Left renal pelvis (tissue), 4 donors: ENCODE results near the gene PRKACG. TPM values are rescaled to one million over a fixed set of nuclear protein-coding genes. Genes with fewer than 3 reads are reported as not detected.
"Not testable (repeated sequence)": the region's sequence is repeated elsewhere in the genome, so short reads cannot be mapped to it uniquely, and the experiment has no call there.

Experiments used
- DNase-seq, 4 donors: peaks; one replicate each; pipeline ENCODE4 v3.0.0-alpha.2; 2013; ENCODE audit warnings: low read depth in 4 of 4, low spot score in 3 of 4
- polyA plus RNA-seq, 4 donors: library from polyadenylated mRNA; unstranded; fragments of 120-200 nt; gene quantifications; one replicate each; pipeline ENCODE4 v1.2.1, GENCODE V29; 2013; ENCODE audit not compliant: insufficient read length in 4 of 4

The PRKACG gene
- not detected for polyA plus RNA-seq

- DNase-seq = no peak
These were observed at the start of gene PRKACG for GRCh38 chr9:69014013-69014412. Gene PRKACG (minus strand): TSS chr9:69014113. CDS start chr9:69014092, 21 bp downstream.

- no peak for DNase-seq
These were observed 48.3 kb upstream of the PRKACG start for GRCh38 chr9:69062195-69062594.

GRCh38 chr9:69060766-69061165, 46.9 kb upstream of the PRKACG start:
- DNase-seq = no peak

- DNase-seq = no peak
These were observed 44.2 kb upstream of the PRKACG start for GRCh38 chr9:69058101-69058500.

- DNase-seq = no peak
These were observed 42.4 kb upstream of the PRKACG start for GRCh38 chr9:69056191-69056815.

- DNase-seq = no peak
These were observed 41.1 kb upstream of the PRKACG start for GRCh38 chr9:69054989-69055388.

GRCh38 chr9:69050936-69051335, 37.0 kb upstream of the PRKACG start:
- not testable (repeated sequence) for DNase-seq

- no peak for DNase-seq
These were observed 35.2 kb upstream of the PRKACG start for GRCh38 chr9:69049094-69049493.

- DNase-seq = no peak
These were observed 33.5 kb upstream of the PRKACG start for GRCh38 chr9:69047371-69047770.

GRCh38 chr9:69046723-69047122, 32.8 kb upstream of the PRKACG start:
- DNase-seq = no peak

GRCh38 chr9:69045821-69046220, 31.9 kb upstream of the PRKACG start:
- no peak for DNase-seq

GRCh38 chr9:69044240-69045219, 30.6 kb upstream of the PRKACG start:
- DNase-seq = peak in 1 of 4 donors; percentile 32

- no peak for DNase-seq
These were observed 26.7 kb upstream of the PRKACG start for GRCh38 chr9:69040646-69041045.

- no peak for DNase-seq
These were observed 22.9 kb upstream of the PRKACG start for GRCh38 chr9:69036799-69037198.

GRCh38 chr9:69036309-69036708, 22.4 kb upstream of the PRKACG start:
- DNase-seq = no peak

GRCh38 chr9:69035438-69036308, 21.8 kb upstream of the PRKACG start, which contains the start of gene FXN:
Gene FXN (plus strand): TSS chr9:69035752. CDS start chr9:69035783, 31 bp downstream.
- peak; percentile 67 to 73 (median 70) for DNase-seq

GRCh38 chr9:69034071-69034470, 20.2 kb upstream of the PRKACG start:
- DNase-seq = no peak

GRCh38 chr9:69030851-69031645, 17.1 kb upstream of the PRKACG start:
- no peak for DNase-seq

- DNase-seq = no peak
These were observed 15.6 kb upstream of the PRKACG start for GRCh38 chr9:69029535-69029934.

- no peak for DNase-seq
These were observed 14.8 kb upstream of the PRKACG start for GRCh38 chr9:69028754-69029153.
